HL-60 (cell line): Measurements from ENCODE around the gene NUDCD3.

Source experiments
- GABPA ChIP-seq: IDR thresholded peaks from 2 replicates; pipeline ENCODE4 v1.6.1; 2012; ENCODE audit warnings: low read depth
- POLR2AphosphoS5 ChIP-seq: IDR thresholded peaks from 2 replicates; pipeline ENCODE4 v1.6.1; 2012; ENCODE audit warnings: low read depth
- TF ChIP-seq, protein P1 (sequence below): IDR thresholded peaks from one replicate; pipeline ENCODE4 v1.5.1; 2011; ENCODE audit warnings: low read length, control low read depth, inconsistent platforms; ENCODE audit not compliant: insufficient read depth

DNA sequence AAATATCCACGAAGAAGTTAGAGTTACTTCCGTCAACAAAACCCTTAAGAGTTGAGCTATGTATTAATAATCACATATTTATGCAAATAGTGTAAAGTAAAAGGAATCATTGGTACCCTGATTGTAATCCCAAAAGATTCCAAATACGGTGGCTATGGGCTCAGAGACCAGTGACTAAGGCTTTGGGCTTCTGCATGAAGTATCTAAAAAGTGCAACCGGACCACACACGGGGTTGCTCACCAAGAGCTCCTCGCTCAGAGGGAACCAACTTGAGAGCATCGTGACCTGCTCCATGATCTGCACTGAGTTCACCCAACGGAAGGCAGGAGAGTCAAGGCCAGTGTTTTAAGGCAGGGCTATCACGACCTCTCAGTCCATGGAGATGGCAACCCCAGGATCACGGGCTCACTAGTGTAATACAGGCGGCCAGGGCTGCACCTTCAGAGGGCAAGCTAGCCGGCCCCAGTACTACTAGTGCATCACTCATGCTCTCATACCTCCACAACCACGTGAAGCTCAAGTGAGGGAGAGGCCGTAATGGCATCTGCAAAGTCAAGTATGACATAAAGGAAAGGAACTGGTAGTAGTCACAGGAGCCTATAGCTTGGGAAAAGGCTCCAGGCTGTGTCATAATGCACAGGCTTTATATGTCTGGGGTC lies 87.9 kb downstream of the NUDCD3 start:
- TF ChIP-seq, protein P1, sequence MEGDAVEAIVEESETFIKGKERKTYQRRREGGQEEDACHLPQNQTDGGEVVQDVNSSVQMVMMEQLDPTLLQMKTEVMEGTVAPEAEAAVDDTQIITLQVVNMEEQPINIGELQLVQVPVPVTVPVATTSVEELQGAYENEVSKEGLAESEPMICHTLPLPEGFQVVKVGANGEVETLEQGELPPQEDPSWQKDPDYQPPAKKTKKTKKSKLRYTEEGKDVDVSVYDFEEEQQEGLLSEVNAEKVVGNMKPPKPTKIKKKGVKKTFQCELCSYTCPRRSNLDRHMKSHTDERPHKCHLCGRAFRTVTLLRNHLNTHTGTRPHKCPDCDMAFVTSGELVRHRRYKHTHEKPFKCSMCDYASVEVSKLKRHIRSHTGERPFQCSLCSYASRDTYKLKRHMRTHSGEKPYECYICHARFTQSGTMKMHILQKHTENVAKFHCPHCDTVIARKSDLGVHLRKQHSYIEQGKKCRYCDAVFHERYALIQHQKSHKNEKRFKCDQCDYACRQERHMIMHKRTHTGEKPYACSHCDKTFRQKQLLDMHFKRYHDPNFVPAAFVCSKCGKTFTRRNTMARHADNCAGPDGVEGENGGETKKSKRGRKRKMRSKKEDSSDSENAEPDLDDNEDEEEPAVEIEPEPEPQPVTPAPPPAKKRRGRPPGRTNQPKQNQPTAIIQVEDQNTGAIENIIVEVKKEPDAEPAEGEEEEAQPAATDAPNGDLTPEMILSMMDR: no peak
- no peak for TF ChIP-seq POLR2AphosphoS5
- no peak for TF ChIP-seq GABPA
